GM03348 (cell line): Measurements from ENCODE around the gene ENOX1.

Experiments
- DNase-seq: peaks from one replicate; pipeline ENCODE4 v3.0.0; 2012; ENCODE audit warnings: low spot score

ENOX1 gene

DNA sequence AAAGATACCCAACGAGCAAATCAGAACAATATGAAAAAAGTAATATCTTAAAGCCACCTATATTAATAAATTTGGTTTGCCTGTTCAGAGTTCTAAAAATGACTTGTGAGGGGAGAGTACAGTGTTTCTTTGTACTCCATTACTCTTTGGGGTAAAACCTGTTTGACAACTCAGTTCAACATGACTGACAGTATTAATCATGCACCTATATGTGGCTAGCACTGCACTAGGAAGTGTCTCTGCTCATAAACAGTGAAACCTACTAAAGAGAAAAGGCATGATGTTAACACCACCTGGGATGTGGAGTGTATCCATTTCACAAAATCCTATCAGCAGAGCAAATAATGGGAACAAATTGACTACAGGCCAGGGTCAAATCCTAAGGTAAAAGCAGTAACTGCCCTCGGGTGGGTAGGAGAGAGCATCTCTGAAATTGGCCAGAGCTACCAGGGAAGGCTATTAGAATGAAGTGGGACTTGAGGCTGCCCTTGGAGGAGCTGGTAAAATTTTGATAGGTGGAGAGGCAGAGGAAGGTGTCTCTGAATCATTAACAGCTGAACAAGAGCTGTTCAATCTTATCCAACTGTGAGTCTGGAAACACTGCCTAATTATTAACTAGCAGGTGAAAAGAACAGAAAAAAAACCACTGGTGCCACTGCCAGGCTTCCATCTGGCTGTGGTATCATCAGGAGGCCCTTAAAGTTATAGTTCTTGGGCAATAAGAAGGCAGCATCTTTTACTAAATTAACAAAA, 398.3 kb downstream of the ENOX1 start:
- DNase-seq = no peak

DNA sequence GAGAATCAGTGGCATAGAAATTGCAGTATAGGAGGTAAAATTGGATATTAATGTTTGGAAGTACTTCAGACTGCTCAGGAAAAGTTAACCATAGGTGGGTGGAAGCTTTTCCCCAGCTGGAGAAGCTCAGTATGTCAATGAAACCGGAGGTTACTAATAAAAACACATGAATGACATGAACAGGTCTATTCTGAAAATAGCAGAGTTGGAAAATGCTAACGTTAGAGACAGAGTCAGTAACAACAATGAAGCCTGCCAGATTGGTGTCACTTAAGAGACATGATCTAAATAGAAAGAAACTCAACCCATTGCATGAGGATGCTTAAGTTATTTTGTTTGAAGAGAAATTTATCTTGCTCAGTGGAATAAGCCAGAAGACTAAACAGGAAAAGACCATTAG, 398.9 kb downstream of the ENOX1 start:
- no peak for DNase-seq

DNA sequence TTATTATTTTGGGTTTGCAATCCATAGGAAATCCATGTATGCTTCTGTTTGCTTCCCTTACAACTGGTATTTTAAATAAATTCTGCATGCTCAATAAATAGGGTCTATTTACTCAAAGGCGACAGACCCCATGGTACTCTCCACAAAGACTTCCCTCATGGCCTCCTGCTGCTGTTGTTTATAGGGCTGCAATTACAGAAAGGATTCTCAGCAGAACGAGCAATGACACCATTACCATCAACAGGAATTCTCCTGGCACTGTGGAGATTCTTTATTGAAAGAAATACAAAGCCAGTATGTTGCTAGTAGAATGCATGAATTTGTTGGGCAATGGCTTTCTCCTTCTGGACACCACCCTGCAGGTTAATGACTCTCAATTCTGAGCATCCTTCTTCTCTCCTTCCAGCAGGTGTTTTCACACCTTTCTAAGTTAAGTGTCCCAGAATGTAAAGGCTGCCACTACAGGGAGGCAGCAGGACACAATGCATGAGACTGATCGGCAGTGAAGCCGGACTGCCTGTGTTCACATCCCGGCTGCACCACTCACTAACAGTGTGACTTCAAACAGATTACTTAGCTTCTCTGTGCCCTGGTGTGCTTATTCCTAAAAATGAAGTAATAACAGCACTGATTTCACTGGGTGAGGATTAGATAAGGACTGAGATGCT, 403.1 kb downstream of the ENOX1 start:
- no peak for DNase-seq

DNA sequence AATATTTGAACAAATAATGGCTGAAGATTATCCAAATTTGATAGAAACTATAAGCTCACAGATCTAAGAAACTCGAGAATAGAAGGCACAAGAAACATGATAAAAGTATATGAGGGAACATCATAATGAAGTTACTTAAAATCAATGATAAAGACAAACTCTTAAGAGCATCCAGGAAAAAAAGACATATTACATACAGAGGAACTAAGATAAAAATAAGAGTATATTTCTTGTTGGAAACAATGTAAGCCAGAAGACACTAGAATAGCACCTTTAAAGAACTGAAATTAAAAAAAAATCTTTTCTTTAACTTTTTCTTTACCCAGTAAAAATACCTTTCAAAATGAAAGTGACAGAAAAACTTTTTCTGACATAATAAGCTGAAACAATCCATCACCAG, 407.0 kb downstream of the ENOX1 start:
- DNase-seq = no peak

DNA sequence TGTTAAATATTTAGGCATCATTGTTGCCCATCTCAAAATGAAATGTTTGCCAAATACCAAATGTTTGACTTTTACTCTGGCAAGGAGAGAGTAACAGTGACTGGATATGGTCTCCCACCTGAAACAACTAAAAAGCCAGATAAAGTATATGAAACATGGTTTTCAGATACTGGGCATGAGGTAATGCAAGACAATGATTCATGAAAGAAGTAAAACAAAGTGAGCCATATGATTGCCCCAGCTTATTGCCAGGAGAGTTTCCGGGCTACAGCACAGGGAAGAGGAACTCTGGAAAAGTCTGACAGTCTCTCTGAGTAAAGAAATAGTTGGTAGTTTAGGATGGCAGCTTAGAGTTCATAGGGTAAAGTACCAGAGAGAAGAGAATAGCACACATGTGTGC, 408.8 kb downstream of the ENOX1 start:
- DNase-seq = no peak

DNA sequence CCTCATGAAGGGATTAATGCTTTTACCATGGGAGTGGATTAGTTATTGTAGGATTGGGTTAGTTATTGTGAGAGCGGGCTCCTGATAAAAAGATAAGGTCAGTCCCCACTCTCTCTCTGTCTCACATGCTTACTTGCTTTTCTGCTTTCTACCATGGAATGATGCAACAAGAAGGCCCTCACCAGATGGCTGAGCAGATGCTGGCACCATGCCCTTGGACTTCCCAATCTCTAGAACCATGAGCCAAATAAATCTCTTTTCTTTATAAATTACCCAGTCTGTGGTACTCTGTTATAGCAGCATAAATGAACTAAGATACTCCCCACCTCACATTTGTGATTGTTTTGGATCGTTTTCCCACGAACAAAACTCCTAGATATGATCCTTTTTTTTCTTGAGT, 409.6 kb downstream of the ENOX1 start:
- no peak for DNase-seq

DNA sequence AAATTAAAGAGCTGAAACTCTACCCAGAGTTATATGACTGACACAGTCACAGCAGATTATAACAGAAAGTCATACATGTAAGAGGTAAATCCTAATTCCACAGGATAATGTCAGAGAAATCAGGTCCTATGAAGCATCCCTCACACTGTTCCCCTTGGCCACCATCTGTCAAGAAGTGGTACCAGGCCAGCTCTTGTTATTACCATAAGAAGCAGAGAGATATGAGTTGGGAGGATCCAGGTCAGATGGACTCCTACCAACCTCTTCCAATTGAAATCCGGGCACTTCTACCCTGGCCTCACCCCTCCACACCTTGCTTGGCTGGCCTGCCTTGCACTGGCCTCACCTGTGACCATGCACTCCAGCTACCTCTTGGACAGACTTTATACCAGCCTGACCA, 410.2 kb downstream of the ENOX1 start:
- DNase-seq = no peak

DNA sequence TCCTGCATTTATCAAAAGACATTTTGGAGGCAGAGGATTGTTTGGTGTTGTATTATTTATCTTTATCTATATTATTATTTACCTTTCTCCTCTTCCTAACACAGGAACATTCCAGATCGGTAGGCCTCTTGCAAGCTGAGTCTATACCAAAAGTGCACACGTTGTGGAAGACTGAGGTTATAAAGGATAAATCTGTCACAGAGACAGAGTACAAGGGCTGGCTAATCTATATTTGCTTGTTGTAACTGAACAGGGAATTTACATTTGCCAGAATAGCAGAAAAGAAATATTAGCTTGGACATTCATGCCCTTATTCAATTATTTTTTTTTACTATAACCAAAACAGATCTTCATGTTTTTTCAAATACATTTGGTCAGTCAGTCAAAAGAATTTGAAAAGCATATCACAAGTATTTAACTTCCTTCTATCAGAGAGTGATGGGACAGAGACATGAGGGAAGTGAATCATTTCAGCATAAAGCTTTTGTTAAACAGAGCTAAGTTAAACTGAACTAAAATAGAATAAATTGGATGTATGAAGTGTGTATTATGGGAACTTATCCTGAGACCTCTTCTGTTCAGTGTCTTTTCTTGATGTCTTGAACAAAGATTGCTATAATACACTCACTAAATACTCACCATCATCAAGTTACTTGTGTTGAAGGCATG, 410.8 kb downstream of the ENOX1 start:
- no peak for DNase-seq

DNA sequence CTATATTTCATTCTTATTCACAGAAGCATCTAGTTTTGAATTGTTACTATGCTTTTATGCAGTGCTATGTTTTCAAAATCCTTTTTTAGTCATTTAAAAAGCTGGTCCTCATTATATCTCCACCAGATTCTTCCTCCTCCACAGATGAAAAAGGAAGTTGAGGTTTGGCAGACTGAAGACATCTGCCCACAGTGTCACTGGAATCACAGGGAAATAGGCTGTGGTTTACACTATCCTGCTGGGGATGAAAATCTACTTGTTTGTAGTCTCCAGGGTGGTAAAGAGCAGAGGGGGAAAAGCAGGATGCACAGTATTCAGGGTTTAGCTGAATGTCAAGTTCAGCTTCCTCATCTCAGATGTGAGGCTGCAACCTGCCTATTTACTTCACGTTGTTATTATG, 412.2 kb downstream of the ENOX1 start:
- DNase-seq = peak; percentile 85

DNA sequence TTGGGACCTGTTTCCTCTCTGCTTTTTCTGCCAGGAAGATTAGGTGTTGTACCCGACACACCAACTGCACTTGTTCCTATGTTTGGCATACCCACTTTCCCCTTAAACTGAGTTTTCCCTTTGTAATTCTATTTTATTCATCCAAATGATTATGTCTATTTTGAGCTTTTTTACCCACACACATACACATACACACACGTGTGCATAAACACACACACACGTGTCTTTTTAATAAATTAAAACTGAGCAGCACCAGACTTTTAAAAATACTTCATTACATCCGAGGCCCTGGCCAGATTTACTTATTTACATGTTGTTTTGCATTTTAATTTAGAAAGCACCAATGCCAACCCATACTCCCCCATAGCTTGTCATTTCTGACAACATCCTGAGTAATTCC, 413.4 kb downstream of the ENOX1 start:
- DNase-seq = no peak

DNA sequence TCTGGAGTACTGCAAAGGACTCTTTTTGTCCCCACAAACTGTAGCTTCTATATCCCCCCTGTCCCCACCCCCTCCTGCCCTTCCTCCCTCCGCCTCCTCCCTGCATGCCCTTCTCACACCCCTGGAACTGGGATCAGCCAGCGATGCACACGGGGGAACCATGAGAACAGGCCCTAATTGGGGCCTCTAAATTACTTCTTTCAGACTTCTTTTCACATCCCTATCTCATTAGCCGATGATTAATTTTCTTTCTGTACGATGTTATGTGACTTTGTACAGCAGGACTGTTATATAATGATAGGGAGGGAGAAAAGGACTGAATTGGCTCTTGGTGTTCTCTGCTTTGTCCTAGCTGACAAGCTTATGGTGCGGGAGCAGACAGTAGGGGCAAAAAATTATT, 415.9 kb downstream of the ENOX1 start:
- DNase-seq = no peak

DNA sequence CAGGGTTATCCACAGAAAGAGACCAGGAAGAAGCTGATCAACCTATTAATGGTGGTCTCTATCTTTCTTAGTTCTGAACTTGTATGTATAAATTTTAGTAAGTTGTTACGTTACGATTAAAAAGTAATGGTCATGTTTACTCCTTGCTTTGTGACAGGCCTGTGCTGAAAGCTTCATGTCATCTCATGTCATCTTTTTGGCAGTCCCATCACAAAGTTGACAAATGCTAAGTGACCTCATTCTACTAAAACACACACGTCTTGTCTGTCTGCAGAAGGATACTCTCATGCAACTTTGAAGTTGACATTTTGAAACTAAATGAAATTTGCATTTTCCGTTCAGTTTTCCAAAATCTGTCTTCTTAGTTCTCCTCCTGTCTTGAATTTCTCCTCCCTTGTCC, 417.5 kb downstream of the ENOX1 start:
- DNase-seq = no peak

DNA sequence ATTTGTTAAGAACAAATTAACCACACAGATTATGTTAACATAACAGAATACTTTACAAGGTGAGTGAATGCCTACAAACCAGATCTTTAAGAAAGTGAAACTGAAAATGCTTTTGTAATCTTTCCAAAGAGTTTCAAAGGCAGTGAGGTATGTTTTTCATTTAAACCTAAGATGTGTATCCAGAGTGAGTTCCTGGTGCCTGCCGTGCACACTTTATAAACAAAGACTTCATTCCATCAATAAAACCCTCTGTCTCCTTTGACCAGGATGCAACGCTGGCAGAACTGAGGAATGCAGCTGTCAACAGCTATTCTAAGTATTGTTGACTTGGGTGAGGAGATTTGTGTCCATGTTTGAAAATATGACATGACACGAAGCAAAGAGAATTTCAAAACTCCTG, 418.8 kb downstream of the ENOX1 start:
- DNase-seq = peak; percentile 37

DNA sequence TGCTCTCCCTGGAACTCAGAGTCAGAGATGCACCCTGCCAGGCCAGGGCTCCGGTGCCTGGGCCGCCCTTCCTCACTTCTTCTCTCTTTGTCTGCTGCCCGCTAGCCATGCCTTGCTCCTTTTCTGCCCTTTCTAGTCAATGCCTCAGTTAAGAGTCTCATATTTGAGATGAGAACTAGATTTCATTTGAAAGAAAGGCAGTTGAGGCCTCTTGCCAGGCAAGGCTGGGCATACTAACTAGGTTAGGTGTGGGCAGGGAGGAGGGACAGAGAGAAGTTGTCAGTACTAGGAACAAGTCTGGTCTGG, 421.8 kb downstream of the ENOX1 start:
- DNase-seq = no peak

DNA sequence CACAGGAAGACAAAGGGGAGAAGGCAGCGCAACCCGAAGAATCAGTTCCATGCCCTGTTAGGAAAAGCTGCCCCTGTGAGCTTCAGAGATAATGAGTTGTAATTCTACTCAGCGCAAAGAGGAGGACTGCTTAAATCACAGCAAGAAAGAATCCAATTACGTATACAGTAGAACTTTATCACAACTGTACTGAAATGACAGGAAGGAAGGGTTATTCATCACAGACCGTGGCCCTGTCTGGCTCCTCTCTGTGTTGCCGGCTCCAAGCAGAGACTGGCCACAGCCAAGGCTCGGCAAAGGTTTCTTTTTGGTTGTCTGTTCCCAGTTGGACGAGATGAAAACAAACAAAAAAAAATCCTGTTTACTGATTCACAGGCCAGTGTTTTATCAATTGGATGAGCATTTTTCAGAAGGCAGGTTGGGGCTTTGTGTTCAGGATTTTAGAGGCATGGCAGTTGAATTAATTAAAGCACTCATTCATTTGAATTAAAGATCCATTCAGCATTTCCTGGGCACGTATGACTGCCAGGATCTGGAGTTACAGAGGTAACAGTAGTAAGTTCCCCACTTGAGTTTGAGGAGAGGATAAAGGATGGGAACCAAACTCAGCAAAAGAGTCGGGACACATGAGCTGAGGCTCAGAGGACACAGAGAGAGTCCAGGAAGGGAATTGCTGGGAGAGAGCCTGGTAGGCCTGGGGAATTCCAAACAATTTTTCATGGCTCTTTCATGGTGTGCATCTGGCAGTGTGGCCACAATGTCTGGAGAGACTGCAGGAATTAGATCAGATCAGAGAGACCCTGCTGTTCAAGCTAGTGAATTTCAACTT, 422.3 kb downstream of the ENOX1 start:
- peak; percentile 62 for DNase-seq

DNA sequence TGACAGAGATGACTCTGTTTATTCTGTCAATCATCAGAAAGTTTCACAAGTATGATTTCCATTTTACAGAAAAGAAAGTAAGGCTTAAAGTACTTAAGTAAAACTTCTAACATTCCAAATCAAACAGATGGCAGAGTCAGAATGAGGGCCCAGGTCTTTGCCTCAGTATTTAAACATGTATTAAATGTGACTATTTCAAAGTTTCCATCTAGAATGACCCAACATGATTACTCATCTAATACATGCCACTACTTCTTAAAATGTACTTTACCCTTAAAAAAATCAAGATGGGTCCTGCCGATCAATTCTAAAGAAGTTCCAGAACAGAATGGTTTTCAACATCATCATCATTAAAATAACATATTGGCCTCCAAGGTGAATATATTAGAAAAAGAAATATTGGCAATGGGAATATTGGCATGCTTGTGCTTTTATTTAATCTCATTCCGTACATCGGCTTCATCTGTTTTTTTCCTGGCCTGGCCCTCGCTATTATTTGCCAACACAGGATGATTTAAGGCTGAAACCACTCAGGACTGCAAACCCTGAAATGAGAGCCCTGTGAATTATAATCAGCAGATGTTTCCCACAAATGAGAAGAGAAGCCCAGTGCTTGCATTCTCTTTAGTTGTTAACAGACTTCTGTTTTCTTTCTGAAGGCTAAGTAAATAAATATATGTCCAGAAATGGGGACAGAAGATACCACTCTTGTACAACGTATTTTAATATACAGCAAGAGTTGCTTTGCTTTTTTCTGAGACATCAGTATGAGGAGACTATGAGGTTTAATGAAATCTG, 423.4 kb downstream of the ENOX1 start:
- peak; percentile 55 for DNase-seq

DNA sequence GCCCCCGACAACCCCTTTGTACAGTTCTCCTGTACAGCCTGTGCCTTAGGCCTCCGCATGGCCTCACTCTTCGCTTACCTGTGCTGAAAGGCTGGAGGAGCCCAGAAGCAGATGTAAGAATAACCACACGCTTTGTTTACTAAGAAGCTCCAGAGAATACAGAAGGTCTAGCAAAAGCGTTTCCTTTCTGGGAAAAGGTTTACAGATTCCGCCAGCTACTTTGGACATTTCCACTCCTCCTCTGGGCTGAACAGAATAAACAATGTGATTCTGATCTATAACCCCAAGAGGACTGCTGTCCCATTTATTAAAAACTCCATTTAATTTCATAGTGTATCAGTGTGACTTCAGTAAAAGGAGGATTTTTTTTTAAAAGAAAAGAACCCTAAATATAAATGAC, 424.2 kb downstream of the ENOX1 start:
- DNase-seq = no peak

DNA sequence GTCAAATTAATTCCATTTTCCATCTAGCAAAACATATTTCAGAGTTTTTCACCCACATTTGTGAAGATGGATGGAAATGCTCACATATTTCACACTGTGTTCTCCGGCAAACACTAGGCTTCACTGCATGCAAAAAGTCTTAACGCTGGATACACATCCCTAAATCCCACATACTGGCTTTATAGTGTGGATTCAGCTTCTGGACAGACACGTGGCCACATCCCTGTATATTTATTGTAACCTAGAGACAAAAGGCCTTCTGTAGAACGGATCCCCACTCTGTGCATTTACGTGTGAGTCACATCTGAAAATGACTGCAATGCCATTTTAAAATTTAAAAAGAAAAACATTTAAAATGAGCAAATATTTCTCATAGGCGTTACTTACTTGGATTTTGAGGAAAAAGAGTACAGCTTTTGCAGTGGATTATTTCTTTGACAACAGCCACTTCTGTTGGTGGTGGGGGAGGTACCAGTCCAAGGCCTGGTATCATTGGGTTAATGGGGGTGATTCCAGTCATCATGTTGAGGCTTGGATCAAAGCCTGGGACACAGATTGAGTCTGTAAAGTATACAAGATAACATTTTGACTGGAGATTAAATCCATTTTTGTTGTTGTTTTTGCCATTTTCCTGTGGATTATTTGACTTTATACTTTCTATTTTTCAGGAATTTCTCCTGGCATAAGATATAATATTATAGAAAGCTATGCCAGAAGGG, 425.7 kb downstream of the ENOX1 start:
- no peak for DNase-seq

DNA sequence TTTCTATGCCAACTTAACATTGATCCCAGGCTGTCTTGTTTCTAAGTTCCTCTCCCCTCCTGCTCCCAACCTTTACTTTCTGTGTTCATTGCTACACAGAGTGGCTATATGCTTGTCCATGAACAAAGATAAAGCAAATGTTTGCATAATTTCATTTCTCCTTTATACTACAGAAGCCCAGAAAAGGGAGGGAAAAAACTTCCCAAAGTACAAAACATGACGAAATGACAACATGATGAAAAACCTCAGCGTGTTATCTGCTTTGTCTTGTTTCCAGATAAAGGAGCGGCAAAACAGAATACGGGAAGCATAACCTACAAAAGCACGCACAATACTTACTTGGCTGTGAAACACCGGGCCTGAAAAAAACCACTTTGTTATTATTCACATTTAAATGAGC, 426.6 kb downstream of the ENOX1 start:
- DNase-seq = no peak

DNA sequence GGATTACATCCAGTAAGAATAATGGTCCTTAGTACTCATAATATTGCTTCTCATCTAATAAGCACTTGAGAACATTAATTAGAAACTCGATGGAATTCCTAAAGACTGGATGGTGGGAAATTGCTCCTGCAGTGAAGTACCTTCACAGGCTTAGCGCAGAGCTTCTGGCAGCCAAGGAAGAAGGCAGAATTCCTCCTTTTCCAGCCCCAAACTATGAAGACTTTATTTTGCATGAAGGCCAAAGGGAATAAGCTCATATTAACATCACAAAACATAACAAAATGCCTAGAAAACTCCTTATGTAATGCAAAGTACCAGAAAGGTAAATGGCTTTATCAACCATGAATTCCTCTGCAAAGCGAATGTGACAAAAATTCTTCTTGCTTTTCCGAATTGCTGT, 427.2 kb downstream of the ENOX1 start:
- no peak for DNase-seq

DNA sequence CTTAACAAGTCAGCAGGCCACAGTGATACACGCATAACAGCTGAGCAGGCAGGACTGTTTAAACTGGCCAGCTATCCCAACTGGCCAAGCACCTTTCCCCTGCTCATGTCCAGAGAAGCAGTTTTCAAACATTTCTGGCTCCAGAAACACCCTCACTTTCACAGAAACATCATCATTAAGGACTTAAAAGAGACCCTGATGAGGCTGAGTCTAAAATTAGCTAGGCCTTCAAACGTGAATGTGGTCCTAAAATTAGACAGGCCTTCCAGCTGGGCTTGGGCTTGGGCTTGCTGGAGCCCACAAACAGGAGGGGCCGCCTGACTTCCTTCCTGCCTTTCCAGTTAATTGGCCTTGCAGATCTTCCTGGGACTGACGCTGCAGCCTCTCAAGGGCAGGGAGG, 429.2 kb downstream of the ENOX1 start:
- DNase-seq = no peak
